OCI-LY3 (cell line): ENCODE results near the gene CYP2D6.
"Not testable (repeated sequence)": the region's sequence is repeated elsewhere in the genome, so short reads cannot be mapped to it uniquely, and the experiment has no call there.

Experiments used
- H2AFZ ChIP-seq: fragments of 200-600, 300-600 bp; shearing (Covaris generic); 2 replicates; pipeline ENCODE4 v1.6.0; 2014; ENCODE audit warnings: antibody characterized with exemption, low read depth, low read length
- H3K27ac ChIP-seq: fragments of 200-600, 300-600 bp; sonication (generic); 2 replicates; pipeline ENCODE4 v1.5.1; 2014; ENCODE audit warnings: mild to moderate bottlenecking, low read length, moderate library complexity, mixed read lengths
- H3K27me3 ChIP-seq: fragments of 200-600, 300-600 bp; sonication (generic); 2 replicates; pipeline ENCODE4 v1.6.1; 2014; ENCODE audit warnings: low read depth, low read length, mixed read lengths
- H3K36me3 ChIP-seq: fragments of 200-600, 300-600 bp; sonication (generic); replicated peaks from 2 replicates; pipeline ENCODE3; 2014; ENCODE audit warnings: low read depth, low read length, mixed read lengths
- H3K4me1 ChIP-seq: fragments of 300-600, 200-600 bp; sonication (generic); 2 replicates; pipeline ENCODE4 v1.6.1; 2014; ENCODE audit warnings: low read length, mixed read lengths
- H3K4me2 ChIP-seq: fragments of 200-600, 300-600 bp; sonication (generic); 2 replicates; pipeline ENCODE4 v1.6.1; 2014; ENCODE audit warnings: low read length, mixed read lengths
- H3K4me3 ChIP-seq: fragments of 300-600, 200-600 bp; sonication (generic); 2 replicates; pipeline ENCODE4 v1.5.1; 2014; ENCODE audit warnings: antibody characterized with exemption, mild to moderate bottlenecking, low read length, moderate library complexity
- H3K79me2 ChIP-seq: fragments of 300-600, 200-600 bp; shearing (Covaris generic); 2 replicates; pipeline ENCODE4 v1.6.1; 2014; ENCODE audit warnings: mild to moderate bottlenecking, low read length, mixed read lengths
- H3K9ac ChIP-seq: fragments of 300-600, 200-600 bp; shearing (Covaris generic); 2 replicates; pipeline ENCODE4 v1.6.0; 2014; ENCODE audit warnings: mild to moderate bottlenecking, low read length, moderate library complexity
- H3K9me3 ChIP-seq: fragments of 200-600, 300-600 bp; shearing (Covaris generic); 2 replicates; pipeline ENCODE4 v1.6.1; 2014; ENCODE audit warnings: low read length, mixed read lengths; ENCODE audit not compliant: insufficient read depth
- H4K20me1 ChIP-seq: fragments of 200-600, 300-600 bp; sonication (generic); 2 replicates; pipeline ENCODE4 v1.6.1; 2016; ENCODE audit warnings: low read length, mixed read lengths; ENCODE audit not compliant: insufficient read depth
- CTCF ChIP-seq: fragments of 200-600, 300-600 bp; sonication (generic); IDR thresholded peaks from 2 replicates; pipeline ENCODE4 v1.5.1; 2014; ENCODE audit warnings: antibody characterized with exemption, low read length, low read depth
- EZH2phosphoT487 ChIP-seq: fragments of 200-600 bp; shearing (Covaris generic); IDR thresholded peaks from 2 replicates; pipeline ENCODE4 v1.6.1; 2018; ENCODE audit warnings: antibody characterized with exemption, mixed run types, low read depth

The CYP2D6 gene

GRCh38 chr22:42150727-42151590 is 20.3 kb upstream of the CYP2D6 start:
- Histone ChIP-seq H4K20me1 (no peaks in the 10 kb centered on the region), H3K27me3 (no peaks in the 10 kb centered on the region), H3K4me2 (no peak overlapping the region), H3K27ac (no peak overlapping the region), H3K9ac (no peak overlapping the region), H3K4me3 (no peak overlapping the region), H3K36me3 (peaks cover 6% of the 10 kb centered on the region), H3K4me1 (no peaks in the 10 kb centered on the region), H3K79me2 (no peaks in the 10 kb centered on the region), H2AFZ (no peak overlapping the region), H3K9me3 (no peaks in the 10 kb centered on the region)
- no peak for TF ChIP-seq EZH2phosphoT487

GRCh38 chr22:42149798-42150197 is 19.2 kb upstream of the CYP2D6 start:
- H3K9me3 ChIP-seq, H3K4me2 ChIP-seq, H3K27ac ChIP-seq, H3K4me3 ChIP-seq, H3K9ac ChIP-seq, H4K20me1 ChIP-seq, H3K36me3 ChIP-seq, H3K27me3 ChIP-seq, H3K79me2 ChIP-seq, H2AFZ ChIP-seq, H3K4me1 ChIP-seq: not testable (repeated sequence)

GRCh38 chr22:42145175-42145574 is 14.6 kb upstream of the CYP2D6 start:
- Histone ChIP-seq H3K4me1 (no peaks in the 10 kb centered on the region), H3K4me3 (no peak overlapping the region), H3K36me3 (peaks cover 5% of the 10 kb centered on the region), H3K27ac (no peak overlapping the region), H3K9me3 (no peaks in the 10 kb centered on the region), H3K27me3 (no peaks in the 10 kb centered on the region), H3K4me2 (no peak overlapping the region), H2AFZ (no peak overlapping the region), H4K20me1 (no peaks in the 10 kb centered on the region), H3K9ac (no peak overlapping the region), H3K79me2 (no peaks in the 10 kb centered on the region)
- TF ChIP-seq EZH2phosphoT487 (no peak), CTCF (no peak)

GRCh38 chr22:42143859-42144822 is 13.5 kb upstream of the CYP2D6 start:
- not testable (repeated sequence) for H3K9ac ChIP-seq, H3K4me2 ChIP-seq, H3K4me1 ChIP-seq, H3K36me3 ChIP-seq, H3K27ac ChIP-seq, H3K4me3 ChIP-seq, H3K9me3 ChIP-seq, H4K20me1 ChIP-seq, H3K27me3 ChIP-seq, H3K79me2 ChIP-seq, H2AFZ ChIP-seq

- Histone ChIP-seq H3K27ac (no peak overlapping the region), H4K20me1 (no peaks in the 10 kb centered on the region), H3K36me3 (peaks cover 2% of the 10 kb centered on the region), H3K9ac (no peak overlapping the region), H3K4me2 (no peak overlapping the region), H3K27me3 (no peaks in the 10 kb centered on the region), H3K79me2 (no peaks in the 10 kb centered on the region), H3K4me1 (no peaks in the 10 kb centered on the region), H3K4me3 (no peak overlapping the region), H2AFZ (no peak overlapping the region), H3K9me3 (no peaks in the 10 kb centered on the region)
- no peak for TF ChIP-seq EZH2phosphoT487
Observed at GRCh38 chr22:42142771-42143461, 12.3 kb upstream of the CYP2D6 start.

- H3K4me2 ChIP-seq, H3K79me2 ChIP-seq, H2AFZ ChIP-seq, H3K4me3 ChIP-seq, H4K20me1 ChIP-seq, H3K36me3 ChIP-seq, H3K4me1 ChIP-seq, H3K27ac ChIP-seq, H3K27me3 ChIP-seq, H3K9me3 ChIP-seq, H3K9ac ChIP-seq: not testable (repeated sequence)
Observed at GRCh38 chr22:42141307-42142057, 10.9 kb upstream of the CYP2D6 start.

- H3K9me3 ChIP-seq, H3K79me2 ChIP-seq, H3K27me3 ChIP-seq, H2AFZ ChIP-seq, H4K20me1 ChIP-seq, H3K27ac ChIP-seq, H3K4me1 ChIP-seq, H3K9ac ChIP-seq, H3K4me3 ChIP-seq, H3K4me2 ChIP-seq, H3K36me3 ChIP-seq: not testable (repeated sequence)
Observed at GRCh38 chr22:42140153-42140552, 9.5 kb upstream of the CYP2D6 start.
